Activated effector memory CD4-positive, alpha-beta T cell treated with Interleukin-2 at 50 U/mL for 16 hours (primary cell): ENCODE measurements around the gene ADISSP.
A peak's percentile ranks its signal among the peaks of the same experiment; 100 is the strongest.

ENCODE experiments used
- DNase-seq: peaks from one replicate; pipeline ENCODE4 v3.0.0-alpha.2; 2020

The ADISSP gene

DNA sequence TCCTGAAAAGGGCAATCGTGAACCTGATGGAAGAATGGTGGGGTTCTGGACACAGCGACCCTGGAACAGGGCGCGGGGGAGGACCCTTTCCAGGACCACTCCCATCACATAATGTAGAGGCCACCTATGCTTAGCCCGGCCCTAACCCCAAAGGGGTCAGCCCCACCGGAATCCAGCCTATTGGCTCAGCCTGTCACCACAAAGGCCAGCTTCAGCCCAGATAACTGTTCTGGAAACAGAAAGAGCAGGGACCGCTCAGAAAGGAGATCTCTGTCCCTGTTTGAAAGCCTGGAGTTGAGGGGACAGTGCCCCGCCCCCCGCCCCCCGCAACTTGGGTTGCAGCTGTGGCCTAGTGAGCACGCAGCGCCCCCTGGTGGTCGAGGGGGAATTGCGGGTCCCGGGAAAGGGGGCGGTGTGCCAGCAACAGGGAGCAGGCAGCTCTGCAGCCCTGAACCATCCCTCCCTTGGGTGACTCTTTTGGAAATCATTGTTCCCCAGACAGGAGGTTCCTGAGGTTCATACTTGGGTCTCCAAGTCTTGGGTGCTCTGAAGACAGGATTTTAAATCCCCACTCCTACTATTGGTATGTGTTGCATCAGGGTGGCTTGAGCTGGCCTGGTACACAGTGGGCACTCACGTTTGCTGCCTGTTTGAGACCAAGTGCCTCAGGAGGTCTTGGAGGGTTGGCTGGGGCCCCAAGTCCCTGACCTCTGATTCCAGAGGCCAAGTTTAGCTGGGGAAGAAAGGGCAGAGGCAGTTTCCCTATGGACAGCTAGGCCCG is 56.7 kb downstream of the ADISSP start:
- DNase-seq: peak; percentile 58

DNA sequence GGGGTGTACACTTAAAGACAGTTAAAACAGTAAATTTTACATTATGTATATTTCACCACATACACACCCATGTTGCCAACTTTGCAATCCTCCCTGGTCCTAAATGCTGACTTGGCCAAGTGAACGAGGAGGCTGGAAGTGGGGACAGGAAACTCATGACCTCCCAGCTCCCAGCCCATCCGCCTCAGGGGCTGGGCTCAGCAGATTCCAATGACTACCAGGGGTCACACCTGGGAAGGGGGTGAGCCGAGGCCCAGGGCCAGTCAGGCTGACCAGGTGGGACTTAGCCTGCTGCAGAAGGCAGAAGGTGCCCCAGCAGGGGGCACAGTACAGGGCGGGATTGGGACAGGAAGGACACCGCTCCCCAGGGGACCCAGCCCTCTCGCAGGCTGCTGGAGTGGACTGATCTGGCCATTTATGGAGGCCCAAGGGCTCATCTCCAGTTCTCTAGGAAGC is 57.5 kb downstream of the ADISSP start:
- no peak for DNase-seq

DNA sequence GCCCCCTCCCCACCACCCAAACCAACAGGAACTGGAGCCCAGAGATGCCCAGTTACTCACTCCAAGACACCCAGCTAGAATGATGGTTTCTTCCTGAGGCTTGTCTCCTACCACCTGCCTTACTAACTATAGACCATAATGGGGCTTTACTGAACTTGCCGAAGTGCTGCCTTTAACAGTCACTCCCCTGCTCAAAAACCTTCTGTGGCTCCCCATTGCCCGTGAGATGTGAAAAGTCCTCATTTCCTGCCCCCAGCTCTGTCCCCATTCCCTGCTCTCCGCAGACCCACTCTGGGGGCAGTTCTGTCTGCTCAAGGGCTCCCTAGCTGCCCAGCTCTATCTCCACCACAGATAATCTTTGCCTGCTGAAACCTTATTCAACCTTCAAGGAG is 60.0 kb downstream of the ADISSP start:
- DNase-seq: no peak

GRCh38 chr20:3706774-3707507 is 60.6 kb downstream of the ADISSP start:
- DNase-seq: no peak

DNA sequence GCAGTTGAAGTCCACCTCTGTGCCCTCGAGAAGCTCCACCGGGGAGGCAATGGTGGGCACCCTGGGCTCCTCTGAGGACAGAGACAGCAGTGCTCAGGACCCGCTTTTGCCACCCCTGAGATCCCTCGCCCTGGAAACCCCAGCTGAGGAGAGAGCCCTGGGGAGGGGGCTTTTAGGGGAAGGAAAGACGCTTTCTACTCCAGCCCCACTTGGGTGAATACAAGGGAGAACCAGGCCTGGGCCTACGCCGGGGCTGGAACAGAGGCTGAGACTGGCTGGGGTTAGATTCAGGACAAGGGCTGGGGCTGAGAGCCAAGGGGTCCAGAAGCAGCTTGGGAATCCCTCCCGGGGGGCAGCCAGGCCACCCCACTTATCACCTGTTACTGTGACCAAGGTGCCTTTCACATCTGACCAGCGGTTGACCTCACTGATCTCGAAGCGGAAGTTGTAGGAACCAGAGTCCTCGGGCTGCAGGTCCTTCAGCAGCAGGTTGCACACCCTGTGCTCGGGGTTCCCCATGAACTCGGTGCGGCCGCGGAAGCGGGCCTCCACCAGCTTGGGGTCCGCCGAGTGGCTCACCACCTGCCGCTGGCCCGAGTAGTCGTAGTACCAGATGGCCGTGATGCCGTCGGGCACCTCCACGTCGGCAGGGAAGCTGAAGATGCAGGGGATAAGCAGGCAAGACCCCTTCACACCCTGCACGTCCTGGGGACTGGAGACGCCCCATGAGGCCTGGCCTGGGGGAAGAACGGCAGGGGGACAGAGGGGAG is 61.4 kb downstream of the ADISSP start:
- DNase-seq: no peak

DNA sequence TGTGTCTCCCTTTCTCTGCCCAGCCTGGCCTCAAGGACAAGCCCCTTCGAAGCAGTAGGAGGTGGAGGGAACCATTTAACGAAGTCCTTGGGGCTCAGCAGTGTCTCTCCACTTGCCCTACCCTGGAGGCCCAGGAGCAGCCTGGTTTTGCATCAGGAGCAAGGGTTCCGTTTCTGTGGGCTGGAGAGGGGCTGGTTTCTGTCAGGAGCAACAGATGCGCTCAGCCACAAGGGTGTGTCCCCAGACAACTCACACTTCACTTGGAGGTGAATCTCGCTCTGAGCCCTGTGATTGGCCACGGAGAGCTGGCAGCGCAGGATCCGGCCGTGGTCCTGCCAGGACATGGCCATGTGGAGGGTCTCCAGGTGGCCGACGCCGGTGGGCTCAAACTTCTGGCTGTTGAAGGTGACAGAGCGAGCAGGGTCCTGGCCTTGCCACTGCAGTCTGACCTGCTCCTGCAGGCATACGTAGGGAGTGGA is 62.0 kb downstream of the ADISSP start:
- no peak for DNase-seq

- no peak for DNase-seq
Measured at GRCh38 chr20:3704087-3704486, 63.5 kb downstream of the ADISSP start.
